ENCODE measurements around the gene PDE8A. TPM values are rescaled to one million over a fixed set of nuclear protein-coding genes. Genes with fewer than 3 reads are reported as not detected.

PDE8A gene
- total RNA-seq, 1 donor from 2014 or later, result 28.8 TPM

DNA sequence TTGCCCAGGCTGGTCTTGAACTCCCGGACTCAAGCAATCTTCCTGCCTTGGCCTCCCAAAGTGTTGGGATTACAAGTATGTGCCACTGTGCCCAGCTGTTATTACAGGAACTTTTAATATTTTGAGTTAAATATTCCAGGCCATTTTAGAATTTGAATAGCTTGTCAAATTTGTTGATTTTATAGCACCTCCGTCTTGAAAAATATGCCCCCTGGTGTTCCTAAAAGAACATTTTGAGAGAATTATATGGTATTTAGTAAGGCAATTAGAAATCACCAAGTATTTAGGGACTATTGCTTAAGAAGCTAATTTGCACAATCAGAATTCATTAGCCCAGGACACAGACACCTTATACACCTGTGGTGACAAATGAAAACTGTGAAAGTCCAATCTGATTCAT, 23.7 kb downstream of the PDE8A start:
- TF ChIP-seq, protein P1, sequence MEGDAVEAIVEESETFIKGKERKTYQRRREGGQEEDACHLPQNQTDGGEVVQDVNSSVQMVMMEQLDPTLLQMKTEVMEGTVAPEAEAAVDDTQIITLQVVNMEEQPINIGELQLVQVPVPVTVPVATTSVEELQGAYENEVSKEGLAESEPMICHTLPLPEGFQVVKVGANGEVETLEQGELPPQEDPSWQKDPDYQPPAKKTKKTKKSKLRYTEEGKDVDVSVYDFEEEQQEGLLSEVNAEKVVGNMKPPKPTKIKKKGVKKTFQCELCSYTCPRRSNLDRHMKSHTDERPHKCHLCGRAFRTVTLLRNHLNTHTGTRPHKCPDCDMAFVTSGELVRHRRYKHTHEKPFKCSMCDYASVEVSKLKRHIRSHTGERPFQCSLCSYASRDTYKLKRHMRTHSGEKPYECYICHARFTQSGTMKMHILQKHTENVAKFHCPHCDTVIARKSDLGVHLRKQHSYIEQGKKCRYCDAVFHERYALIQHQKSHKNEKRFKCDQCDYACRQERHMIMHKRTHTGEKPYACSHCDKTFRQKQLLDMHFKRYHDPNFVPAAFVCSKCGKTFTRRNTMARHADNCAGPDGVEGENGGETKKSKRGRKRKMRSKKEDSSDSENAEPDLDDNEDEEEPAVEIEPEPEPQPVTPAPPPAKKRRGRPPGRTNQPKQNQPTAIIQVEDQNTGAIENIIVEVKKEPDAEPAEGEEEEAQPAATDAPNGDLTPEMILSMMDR (IDR thresholded peaks at IDR 0.05; ENCODE audit: unreplicated experiment), result peak; percentile 14
- H3K27ac Mint-ChIP-seq, result no peak overlapping the region
- H3K27me3 Mint-ChIP-seq, result no peaks in the 10 kb centered on the region
- no peak overlapping the region for H3K4me3 Mint-ChIP-seq (ENCODE audit: low read depth)
- peaks cover 6% of the 10 kb centered on the region for H3K4me1 Mint-ChIP-seq (ENCODE audit: low read depth)
- no peaks in the 10 kb centered on the region for H3K9me3 Mint-ChIP-seq (ENCODE audit: low read depth)
- H3K36me3 Mint-ChIP-seq (ENCODE audit: insufficient read depth), result no peaks in the 10 kb centered on the region
- DNase-seq (ENCODE audit: low spot score, unreplicated experiment), result no peak

DNA sequence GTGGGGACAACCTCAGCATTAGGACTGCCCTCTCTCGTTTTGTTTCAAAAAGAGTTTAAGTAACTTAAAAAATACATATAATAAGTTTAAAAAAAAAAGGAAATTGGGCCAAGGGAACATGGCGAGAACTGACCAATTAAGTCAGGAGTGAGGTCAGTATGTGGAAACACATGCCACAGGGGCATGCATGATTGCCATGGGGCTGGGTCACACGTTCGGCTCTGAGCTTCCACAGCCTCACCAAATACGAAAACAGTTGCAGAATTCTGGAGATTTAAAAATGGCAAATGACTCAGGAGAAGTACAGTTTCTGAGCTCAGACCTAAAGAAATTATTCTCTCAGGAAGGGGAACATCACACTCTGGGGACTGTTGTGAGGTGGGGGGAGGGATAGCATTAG, 24.1 kb downstream of the PDE8A start:
- peaks cover 8% of the 10 kb centered on the region for H3K4me1 Mint-ChIP-seq (ENCODE audit: low read depth)
- H3K27ac Mint-ChIP-seq, result no peak overlapping the region
- H3K27me3 Mint-ChIP-seq, result no peaks in the 10 kb centered on the region
- no peak for DNase-seq (ENCODE audit: low spot score, unreplicated experiment)
- H3K9me3 Mint-ChIP-seq (ENCODE audit: low read depth), result no peaks in the 10 kb centered on the region
- H3K36me3 Mint-ChIP-seq (ENCODE audit: insufficient read depth), result no peaks in the 10 kb centered on the region
- TF ChIP-seq, protein P1 (IDR thresholded peaks at IDR 0.05; ENCODE audit: unreplicated experiment), result no peak
- no peak overlapping the region for H3K4me3 Mint-ChIP-seq (ENCODE audit: low read depth)

DNA sequence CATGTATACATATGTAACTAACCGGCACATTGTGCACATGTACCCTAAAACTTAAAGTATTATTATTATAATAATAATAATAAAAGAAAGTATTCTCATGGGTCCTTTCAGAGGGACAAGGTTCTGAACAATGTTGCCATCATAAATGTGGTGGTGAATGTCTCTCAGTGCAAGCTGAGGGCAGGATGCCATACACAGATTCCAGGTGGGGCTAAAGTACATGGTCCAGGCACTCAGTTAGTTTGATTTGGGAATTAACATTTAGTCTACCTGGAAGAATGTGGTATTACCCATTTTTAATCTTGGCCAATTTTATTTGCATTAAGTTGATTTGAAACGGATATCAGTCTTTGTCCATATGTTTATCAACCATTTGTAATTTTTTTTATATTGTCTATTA, 24.5 kb downstream of the PDE8A start:
- Mint-ChIP-seq H3K36me3 (ENCODE audit: insufficient read depth) (no peaks in the 10 kb centered on the region), H3K4me1 (ENCODE audit: low read depth) (peaks cover 10% of the 10 kb centered on the region), H3K4me3 (ENCODE audit: low read depth) (no peak overlapping the region), H3K9me3 (ENCODE audit: low read depth) (no peaks in the 10 kb centered on the region), H3K27ac (no peak overlapping the region), H3K27me3 (no peaks in the 10 kb centered on the region)
- TF ChIP-seq, protein P1 (IDR thresholded peaks at IDR 0.05; ENCODE audit: unreplicated experiment), result no peak
- no peak for DNase-seq (ENCODE audit: low spot score, unreplicated experiment)

DNA sequence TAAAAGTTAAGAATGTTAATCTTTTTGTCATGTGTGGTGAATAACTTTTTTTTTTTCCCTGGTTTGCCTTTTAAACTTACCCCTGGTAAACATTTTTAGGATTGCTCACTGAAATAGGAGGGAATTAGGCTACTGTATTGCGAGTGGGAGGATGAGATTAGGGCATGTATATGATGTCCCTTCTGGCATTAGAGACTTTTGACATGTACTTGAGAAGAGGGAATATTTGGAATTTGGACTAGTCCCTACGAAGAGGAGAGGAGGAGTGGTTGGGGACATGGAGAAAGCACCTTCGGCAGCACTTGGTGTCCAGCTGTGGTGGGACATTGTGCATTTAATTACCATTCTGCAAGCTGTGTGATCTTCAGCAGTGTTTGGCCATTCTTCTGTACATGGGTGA, 25.0 kb downstream of the PDE8A start:
- Mint-ChIP-seq H3K4me3 (ENCODE audit: low read depth) (no peak overlapping the region), H3K4me1 (ENCODE audit: low read depth) (peaks cover 10% of the 10 kb centered on the region), H3K27ac (no peak overlapping the region)

DNA sequence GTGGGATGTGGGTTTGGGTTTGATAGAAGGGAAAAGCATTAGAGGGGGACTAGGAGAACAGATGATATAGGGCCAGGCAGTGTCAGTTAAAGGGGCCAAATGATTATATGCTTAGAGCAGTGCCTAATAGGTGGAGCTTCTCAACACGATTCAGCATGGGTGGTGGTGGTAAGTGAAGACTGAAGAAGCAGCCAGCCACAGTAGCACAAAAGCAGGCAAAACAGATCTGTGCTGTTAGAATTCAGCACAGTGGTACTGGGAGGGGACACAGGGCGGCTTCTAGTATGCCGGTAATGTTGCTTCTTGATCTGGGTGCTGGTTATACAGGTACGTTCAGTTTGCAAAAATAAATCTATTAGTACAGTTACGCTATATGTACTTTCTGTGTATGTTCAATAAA, 25.5 kb downstream of the PDE8A start:
- no peaks in the 10 kb centered on the region for H3K9me3 Mint-ChIP-seq (ENCODE audit: low read depth)
- DNase-seq (ENCODE audit: low spot score, unreplicated experiment), result no peak
- no peaks in the 10 kb centered on the region for H3K36me3 Mint-ChIP-seq (ENCODE audit: insufficient read depth)
- no peaks in the 10 kb centered on the region for H3K27me3 Mint-ChIP-seq
- peaks cover 10% of the 10 kb centered on the region for H3K4me1 Mint-ChIP-seq (ENCODE audit: low read depth)
- TF ChIP-seq, protein P1 (IDR thresholded peaks at IDR 0.05; ENCODE audit: unreplicated experiment), result no peak
- no peak overlapping the region for H3K27ac Mint-ChIP-seq
- no peak overlapping the region for H3K4me3 Mint-ChIP-seq (ENCODE audit: low read depth)

More for the DNA sequence above, 25.0 kb downstream of the PDE8A start:
- TF ChIP-seq, protein P1 (IDR thresholded peaks at IDR 0.05; ENCODE audit: unreplicated experiment), result no peak
- H3K36me3 Mint-ChIP-seq (ENCODE audit: insufficient read depth), result no peaks in the 10 kb centered on the region
- H3K27me3 Mint-ChIP-seq, result no peaks in the 10 kb centered on the region
- no peak for DNase-seq (ENCODE audit: low spot score, unreplicated experiment)
- no peaks in the 10 kb centered on the region for H3K9me3 Mint-ChIP-seq (ENCODE audit: low read depth)

Data from progenitor cell of endocrine pancreas (in vitro differentiated cells).